ENCODE results near the gene AFAP1. TPM values are rescaled to one million over a fixed set of nuclear protein-coding genes. Genes with fewer than 3 reads are reported as not detected.

The AFAP1 gene
- total RNA-seq, 1 donor from 2014 or later = 84.9 TPM

GRCh38 chr4:7819446-7819845, 120.2 kb downstream of the AFAP1 start:
- Histone ChIP-seq H3K27me3 (no peaks in the 10 kb centered on the region), H3K27ac (no peak overlapping the region), H3K4me3 (no peak overlapping the region), H3K36me3 (peaks cover 12 to 21% of the 10 kb centered on the region in 2 donors), H3K9me3 (no peaks in the 10 kb centered on the region), H3K4me1 (peaks cover 0 to 22% of the 10 kb centered on the region in 2 donors)
- no peak for TF ChIP-seq CTCF (IDR thresholded peaks at IDR 0.05)
- intact Hi-C loops (cut with DNase I) = no loop called here
- no peak for DNase-seq (ENCODE audit: low spot score in 2 of 2)

- intact Hi-C loops (cut with DNase I) = no loop called here
- H3K27ac ChIP-seq = no peak overlapping the region
Observed at GRCh38 chr4:7818399-7818911, 121.2 kb downstream of the AFAP1 start.

GRCh38 chr4:7817877-7818398, 121.7 kb downstream of the AFAP1 start:
- no peak for TF ChIP-seq CTCF (IDR thresholded peaks at IDR 0.05)
- H3K4me1 ChIP-seq = peaks cover 0 to 9% of the 10 kb centered on the region in 2 donors
- peaks cover 15 to 36% of the 10 kb centered on the region in 2 donors for H3K36me3 ChIP-seq
- H3K9me3 ChIP-seq = no peaks in the 10 kb centered on the region
- H3K27ac ChIP-seq = no peak overlapping the region
- H3K4me3 ChIP-seq = no peak overlapping the region
- no peaks in the 10 kb centered on the region for H3K27me3 ChIP-seq
- DNase-seq (ENCODE audit: low spot score in 2 of 2) = no peak
- intact Hi-C loops (cut with DNase I) = no loop called here

More at GRCh38 chr4:7818399-7818911, 121.2 kb downstream of the AFAP1 start:
- H3K4me3 ChIP-seq = no peak overlapping the region
- H3K9me3 ChIP-seq = no peaks in the 10 kb centered on the region
- no peak for TF ChIP-seq CTCF (IDR thresholded peaks at IDR 0.05)
- DNase-seq (ENCODE audit: low spot score in 2 of 2) = no peak
- H3K27me3 ChIP-seq = no peaks in the 10 kb centered on the region
- peaks cover 15 to 31% of the 10 kb centered on the region in 2 donors for H3K36me3 ChIP-seq
- peaks cover 0 to 14% of the 10 kb centered on the region in 2 donors for H3K4me1 ChIP-seq

- H3K27ac ChIP-seq = no peak overlapping the region
- no peaks in the 10 kb centered on the region for H3K9me3 ChIP-seq
- no peak for DNase-seq (ENCODE audit: low spot score in 2 of 2)
- H3K27me3 ChIP-seq = no peaks in the 10 kb centered on the region
- no peak for TF ChIP-seq CTCF (IDR thresholded peaks at IDR 0.05)
- peaks cover 0 to 2% of the 10 kb centered on the region in 2 donors for H3K4me1 ChIP-seq
- intact Hi-C loops (cut with DNase I) = no loop called here
- no peak overlapping the region for H3K4me3 ChIP-seq
- H3K36me3 ChIP-seq = peaks cover 19 to 38% of the 10 kb centered on the region in 2 donors
Observed at GRCh38 chr4:7816771-7817170, 122.9 kb downstream of the AFAP1 start.

GRCh38 chr4:7815981-7816380, 123.7 kb downstream of the AFAP1 start:
- H3K27ac ChIP-seq = no peak overlapping the region
- peaks cover 19 to 38% of the 10 kb centered on the region in 2 donors for H3K36me3 ChIP-seq
- H3K9me3 ChIP-seq = no peaks in the 10 kb centered on the region
- intact Hi-C loops (cut with DNase I) = no loop called here
- H3K4me3 ChIP-seq = no peak overlapping the region
- H3K4me1 ChIP-seq = no peaks in the 10 kb centered on the region
- DNase-seq (ENCODE audit: low spot score in 2 of 2) = no peak
- no peak for TF ChIP-seq CTCF (IDR thresholded peaks at IDR 0.05)
- no peaks in the 10 kb centered on the region for H3K27me3 ChIP-seq
